Measurements from ENCODE around the gene GMNN. TPM values are rescaled to one million over a fixed set of nuclear protein-coding genes. Genes with fewer than 3 reads are reported as not detected.
"Not testable (repeated sequence)": the region's sequence is repeated elsewhere in the genome, so short reads cannot be mapped to it uniquely, and the experiment has no call there.

GMNN gene
- total RNA-seq, 4 donors from 2014 or later = 4.1 to 8.0 (median 5.4) TPM

DNA sequence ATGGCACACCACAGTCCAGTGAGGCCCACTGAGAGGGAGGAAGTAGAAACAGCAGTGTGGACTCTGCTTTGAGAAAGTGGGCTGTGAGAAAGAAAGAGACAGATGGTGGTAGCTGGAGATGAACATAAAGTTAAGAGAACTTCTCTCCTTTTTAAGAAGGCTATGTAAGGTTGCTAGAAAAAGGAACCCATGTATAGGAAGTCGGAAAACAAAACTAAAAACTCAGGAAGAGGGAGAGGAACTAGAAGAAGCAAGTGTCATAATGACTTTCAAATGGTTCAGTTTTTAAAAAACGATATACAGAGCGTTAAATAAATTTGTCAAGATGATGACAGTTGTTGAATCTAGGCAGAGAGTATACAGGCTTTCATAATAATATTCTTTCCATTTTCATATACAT, 25.4 kb upstream of the GMNN start:
- Histone ChIP-seq H3K4me3 (no peak overlapping the region), H3K36me3 (no peaks in the 10 kb centered on the region), H3K4me1 (no peaks in the 10 kb centered on the region), H3K9me3 (no peaks in the 10 kb centered on the region), H3K27me3 (no peaks in the 10 kb centered on the region), H3K27ac (replicated peaks in 1 of 4) (no peak overlapping the region)
- TF ChIP-seq POLR2A (IDR thresholded peaks at IDR 0.05; ENCODE audit: low read depth) (no peak), EP300 (IDR thresholded peaks at IDR 0.05) (no peak), POLR2AphosphoS5 (IDR thresholded peaks at IDR 0.05) (no peak)
- TF ChIP-seq, protein P1, sequence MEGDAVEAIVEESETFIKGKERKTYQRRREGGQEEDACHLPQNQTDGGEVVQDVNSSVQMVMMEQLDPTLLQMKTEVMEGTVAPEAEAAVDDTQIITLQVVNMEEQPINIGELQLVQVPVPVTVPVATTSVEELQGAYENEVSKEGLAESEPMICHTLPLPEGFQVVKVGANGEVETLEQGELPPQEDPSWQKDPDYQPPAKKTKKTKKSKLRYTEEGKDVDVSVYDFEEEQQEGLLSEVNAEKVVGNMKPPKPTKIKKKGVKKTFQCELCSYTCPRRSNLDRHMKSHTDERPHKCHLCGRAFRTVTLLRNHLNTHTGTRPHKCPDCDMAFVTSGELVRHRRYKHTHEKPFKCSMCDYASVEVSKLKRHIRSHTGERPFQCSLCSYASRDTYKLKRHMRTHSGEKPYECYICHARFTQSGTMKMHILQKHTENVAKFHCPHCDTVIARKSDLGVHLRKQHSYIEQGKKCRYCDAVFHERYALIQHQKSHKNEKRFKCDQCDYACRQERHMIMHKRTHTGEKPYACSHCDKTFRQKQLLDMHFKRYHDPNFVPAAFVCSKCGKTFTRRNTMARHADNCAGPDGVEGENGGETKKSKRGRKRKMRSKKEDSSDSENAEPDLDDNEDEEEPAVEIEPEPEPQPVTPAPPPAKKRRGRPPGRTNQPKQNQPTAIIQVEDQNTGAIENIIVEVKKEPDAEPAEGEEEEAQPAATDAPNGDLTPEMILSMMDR (IDR thresholded peaks at IDR 0.05) = no peak
- DNase-seq (ENCODE audit: extremely low spot score) = no peak
- 61% methylated on average over 3 of the region's 3 CpGs for WGBS
- intact Hi-C loops (cut with DNase I) = no loop called here

DNA sequence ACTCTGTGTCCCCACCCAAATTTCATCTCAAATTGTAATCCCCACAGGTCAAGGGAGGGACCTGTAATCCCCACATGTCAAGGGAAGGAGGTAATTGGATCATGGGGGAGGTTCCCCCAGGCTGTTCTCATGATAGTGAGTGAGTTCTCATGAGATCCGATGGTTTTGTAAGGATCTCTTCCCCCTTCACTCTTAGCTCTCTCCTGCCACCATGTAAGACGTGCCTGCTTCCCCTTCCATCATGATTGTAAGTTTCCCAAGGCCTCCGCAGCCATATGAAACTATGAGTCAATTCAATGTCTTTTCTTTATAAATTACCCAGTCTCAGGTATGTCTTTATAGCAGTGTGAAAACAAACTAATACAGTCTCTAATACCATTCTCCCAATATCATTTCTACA, 23.9 kb upstream of the GMNN start:
- H3K36me3 ChIP-seq; H3K9me3 ChIP-seq; H3K27me3 ChIP-seq; H3K27ac ChIP-seq (replicated peaks in 1 of 4); H3K4me3 ChIP-seq; DNase-seq (ENCODE audit: extremely low spot score); H3K4me1 ChIP-seq; intact Hi-C loops (cut with DNase I): not testable (repeated sequence)
- 70% methylated on average over 3 of the region's 3 CpGs for WGBS

DNA sequence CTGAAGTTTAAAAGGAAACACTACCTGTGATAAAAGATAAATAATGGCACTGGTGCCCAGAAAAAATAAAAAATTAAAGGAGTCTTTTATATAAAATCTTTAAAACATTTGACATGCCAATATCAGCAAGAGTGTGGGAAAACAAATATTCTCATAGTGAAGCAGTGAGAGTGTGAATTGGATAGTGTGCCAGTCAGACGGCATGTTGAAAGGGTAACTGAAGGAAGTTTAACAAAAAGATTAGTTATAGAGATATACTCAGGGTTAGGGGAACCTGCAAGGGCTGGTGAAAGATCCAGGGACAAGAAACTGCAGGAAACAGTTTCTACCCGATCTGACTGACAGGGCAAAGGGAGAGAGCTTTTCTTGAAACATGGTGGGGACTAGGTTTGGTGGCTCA, 22.2 kb upstream of the GMNN start:
- intact Hi-C loops (cut with DNase I) = no loop called here
- peak; percentile 29 for DNase-seq (ENCODE audit: extremely low spot score)
- Histone ChIP-seq H3K27ac (replicated peaks in 1 of 4) (no peak overlapping the region), H3K27me3 (no peaks in the 10 kb centered on the region), H3K4me3 (no peak overlapping the region), H3K9me3 (no peaks in the 10 kb centered on the region), H3K4me1 (no peaks in the 10 kb centered on the region), H3K36me3 (no peaks in the 10 kb centered on the region)
- TF ChIP-seq POLR2AphosphoS5 (IDR thresholded peaks at IDR 0.05) = no peak
- TF ChIP-seq, protein P1 (IDR thresholded peaks at IDR 0.05) = no peak
- TF ChIP-seq POLR2A (IDR thresholded peaks at IDR 0.05; ENCODE audit: low read depth) = no peak
- TF ChIP-seq EP300 (IDR thresholded peaks at IDR 0.05) = no peak
- WGBS = 72% methylated on average over 2 of the region's 2 CpGs

DNA sequence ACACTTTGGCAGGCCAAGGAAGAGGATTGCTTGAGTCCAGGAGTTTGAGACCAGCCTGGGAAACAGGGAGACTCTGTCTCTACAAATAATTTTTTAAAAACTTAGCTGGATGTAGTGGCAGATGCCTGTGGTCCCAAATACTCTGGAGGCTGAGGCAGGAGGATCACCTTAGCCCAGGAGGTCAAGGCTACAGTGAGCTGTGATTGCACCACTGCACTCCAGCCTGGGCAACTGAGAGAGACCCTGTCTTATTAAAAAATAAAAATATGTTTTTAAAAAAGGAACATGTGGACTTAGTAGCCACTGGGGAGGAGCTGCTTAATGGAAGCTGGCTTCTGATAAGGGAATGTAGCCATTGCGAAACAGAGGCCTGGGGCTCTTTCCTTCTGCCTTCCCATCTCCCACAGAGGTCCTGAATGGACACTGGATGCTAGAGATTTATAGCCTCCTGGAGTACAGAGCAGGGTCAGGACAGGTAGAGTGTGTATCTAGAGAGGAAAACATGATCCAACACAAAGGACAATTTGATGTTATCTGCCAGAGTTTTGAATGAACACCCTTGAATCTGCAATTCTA, 21.7 kb upstream of the GMNN start:
- no peaks in the 10 kb centered on the region for H3K36me3 ChIP-seq
- no peak overlapping the region for H3K27ac ChIP-seq (replicated peaks in 1 of 4)
- TF ChIP-seq EP300 (IDR thresholded peaks at IDR 0.05) = no peak
- H3K27me3 ChIP-seq = no peaks in the 10 kb centered on the region
- whole genome bisulfite sequencing = 100% methylated on average over 1 of the region's 1 CpG
- no peaks in the 10 kb centered on the region for H3K4me1 ChIP-seq
- no peak overlapping the region for H3K4me3 ChIP-seq
- no peaks in the 10 kb centered on the region for H3K9me3 ChIP-seq
- intact Hi-C loops (cut with DNase I) = no loop called here
- DNase-seq (ENCODE audit: extremely low spot score) = peak; percentile 34

DNA sequence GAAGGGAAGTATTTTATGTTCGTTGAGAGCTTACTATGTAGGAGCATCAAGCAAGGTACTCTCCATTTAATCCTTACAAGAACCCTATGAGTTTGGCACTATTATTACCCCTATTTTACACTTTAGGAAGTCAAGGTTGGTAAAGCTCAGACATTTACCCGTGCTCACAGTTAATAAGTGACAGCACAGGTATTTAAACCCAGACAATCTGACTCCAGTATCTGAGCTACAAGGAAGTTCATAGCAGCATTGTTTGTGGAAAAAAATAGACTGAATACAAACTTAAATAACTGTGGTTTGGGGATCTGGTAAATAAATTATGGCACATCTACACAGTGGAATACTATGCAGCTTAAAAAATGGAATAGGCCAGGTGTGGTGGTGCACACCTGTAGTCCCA, 21.2 kb upstream of the GMNN start:
- Histone ChIP-seq H3K9me3 (no peaks in the 10 kb centered on the region), H3K4me3 (no peak overlapping the region), H3K36me3 (no peaks in the 10 kb centered on the region), H3K27me3 (no peaks in the 10 kb centered on the region), H3K27ac (replicated peaks in 1 of 4) (no peak overlapping the region), H3K4me1 (no peaks in the 10 kb centered on the region)
- DNase-seq (ENCODE audit: extremely low spot score) = no peak
- intact Hi-C loops (cut with DNase I) = no loop called here
- TF ChIP-seq POLR2AphosphoS5 (IDR thresholded peaks at IDR 0.05) (no peak), EP300 (IDR thresholded peaks at IDR 0.05) (no peak), POLR2A (IDR thresholded peaks at IDR 0.05; ENCODE audit: low read depth) (no peak)
- TF ChIP-seq, protein P1 (IDR thresholded peaks at IDR 0.05) = no peak
- WGBS = 90% methylated on average over 2 of the region's 2 CpGs

DNA sequence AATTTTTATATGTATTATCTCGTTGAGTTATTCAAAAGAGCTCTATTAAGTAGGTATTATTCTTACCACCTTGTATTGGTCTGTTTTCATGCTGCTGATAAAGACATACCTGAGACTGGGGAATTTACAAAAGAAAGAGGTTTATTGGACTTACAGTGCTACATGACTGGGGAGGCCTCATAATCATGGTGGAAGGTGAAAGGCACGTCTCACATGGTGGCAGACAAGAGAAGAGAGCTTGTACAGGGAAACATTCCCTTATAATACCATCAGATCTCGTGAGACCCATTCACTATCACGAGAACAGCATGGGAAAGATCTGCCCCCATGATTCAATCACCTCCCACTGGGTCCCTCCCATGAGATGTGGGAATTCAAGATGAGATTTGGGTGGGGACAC, 20.4 kb upstream of the GMNN start:
- H3K36me3 ChIP-seq; H3K4me3 ChIP-seq; DNase-seq (ENCODE audit: extremely low spot score); H3K9me3 ChIP-seq; H3K4me1 ChIP-seq; H3K27ac ChIP-seq (replicated peaks in 1 of 4); H3K27me3 ChIP-seq; intact Hi-C loops (cut with DNase I): not testable (repeated sequence)
- 94% methylated on average over 4 of the region's 4 CpGs for WGBS

All from esophagus muscularis mucosa (tissue), 4 donors.